Activated CD8-positive, alpha-beta memory T cell treated with anti-CD3 and anti-CD28 coated beads, Interleukin-2, amount 50 U/mL, for 4 hours (primary cell): Measurements from ENCODE around the gene BIRC6.
"Not testable (repeated sequence)": the region's sequence is repeated elsewhere in the genome, so short reads cannot be mapped to it uniquely, and the experiment has no call there.

Experiments
- DNase-seq: peaks from one replicate; pipeline ENCODE4 v3.0.0-alpha.2; 2020

The BIRC6 gene

DNA sequence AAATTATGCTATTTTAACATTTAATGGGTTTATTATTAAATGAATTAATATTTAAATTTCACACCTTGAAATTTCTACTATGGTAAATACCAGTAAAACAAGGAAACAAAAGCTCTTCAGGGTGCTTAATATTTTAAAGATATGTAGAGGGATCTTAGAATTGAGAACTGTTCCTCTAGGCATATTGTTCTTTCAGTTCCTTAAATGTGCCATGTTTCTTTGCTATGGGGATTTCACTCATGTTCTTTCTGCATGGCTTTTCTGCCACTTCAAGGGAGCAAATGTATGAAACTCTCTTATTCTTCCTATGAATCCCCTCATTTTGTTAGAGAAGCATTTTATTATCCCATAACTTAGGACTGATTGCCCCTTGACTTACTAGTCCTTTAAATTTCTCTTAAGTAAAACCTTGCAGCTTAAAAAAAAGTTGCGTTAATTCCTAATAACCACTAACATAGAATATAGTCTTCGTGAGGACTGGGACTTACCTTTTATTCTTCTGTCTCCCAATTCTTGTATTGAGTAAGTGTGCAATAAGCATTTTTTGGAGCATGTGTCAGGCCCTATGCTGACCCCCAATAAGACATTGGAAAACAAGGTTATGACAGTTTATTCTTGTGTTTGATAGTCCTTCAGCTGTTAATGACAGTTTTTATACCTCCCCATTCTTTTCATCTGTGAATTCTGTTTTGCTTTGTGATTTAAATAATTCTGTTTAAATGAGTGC, 95.7 kb downstream of the BIRC6 start:
- DNase-seq = no peak

DNA sequence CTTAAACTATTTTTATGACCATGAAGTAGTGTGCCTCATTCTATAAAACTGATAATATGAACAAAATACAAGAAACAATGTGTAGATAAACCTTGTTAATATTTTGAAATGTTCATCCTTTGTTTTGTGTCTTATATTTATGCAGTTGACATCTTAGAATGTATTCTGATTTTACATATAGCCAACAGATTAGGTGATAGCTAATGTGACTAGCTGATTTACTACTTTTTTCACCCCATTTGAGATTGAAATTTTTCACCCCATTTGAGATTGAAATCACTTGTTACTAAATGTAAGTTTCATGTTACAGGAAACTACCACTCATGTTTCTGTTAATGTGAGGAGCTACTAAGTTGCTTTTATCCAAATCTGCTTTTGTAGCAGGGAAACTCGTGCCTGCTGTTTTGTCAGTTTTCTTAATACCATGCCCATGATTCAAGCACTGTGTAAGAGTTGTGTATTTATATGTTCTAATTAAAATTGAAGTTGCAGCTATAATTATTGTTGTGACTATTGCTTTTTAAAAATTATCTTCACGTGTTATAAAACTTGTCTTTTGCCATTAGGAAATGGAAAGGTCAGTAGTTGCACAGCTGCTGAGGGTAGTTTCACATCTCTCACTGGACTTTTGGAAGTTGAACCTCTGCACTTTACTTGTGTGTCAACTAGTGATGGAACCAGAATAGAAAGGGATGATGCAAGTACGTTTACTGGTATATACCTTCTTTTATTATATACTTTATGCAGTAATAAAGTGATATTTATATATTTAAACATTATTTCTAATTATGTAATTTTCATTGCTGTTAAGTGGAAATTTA, 96.6 kb downstream of the BIRC6 start:
- DNase-seq = no peak

DNA sequence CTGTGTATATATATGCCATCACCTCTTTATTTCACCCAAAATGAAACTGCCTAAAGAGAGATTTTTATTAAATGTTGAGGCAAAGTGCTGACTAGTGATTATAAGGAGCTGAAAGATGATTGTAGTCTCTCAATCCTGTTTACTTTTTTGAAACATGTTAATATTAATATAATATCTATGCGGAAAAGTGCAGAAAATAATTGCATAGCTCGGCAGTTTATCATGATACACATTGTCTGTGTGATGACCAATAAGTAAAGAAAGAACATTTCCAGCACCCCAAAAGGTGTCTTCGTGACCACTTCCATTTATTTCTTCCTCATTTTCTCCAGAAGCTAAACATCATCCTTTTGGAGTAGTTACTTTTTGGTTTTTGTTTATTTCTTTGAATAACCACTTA, 99.0 kb downstream of the BIRC6 start:
- no peak for DNase-seq

DNA sequence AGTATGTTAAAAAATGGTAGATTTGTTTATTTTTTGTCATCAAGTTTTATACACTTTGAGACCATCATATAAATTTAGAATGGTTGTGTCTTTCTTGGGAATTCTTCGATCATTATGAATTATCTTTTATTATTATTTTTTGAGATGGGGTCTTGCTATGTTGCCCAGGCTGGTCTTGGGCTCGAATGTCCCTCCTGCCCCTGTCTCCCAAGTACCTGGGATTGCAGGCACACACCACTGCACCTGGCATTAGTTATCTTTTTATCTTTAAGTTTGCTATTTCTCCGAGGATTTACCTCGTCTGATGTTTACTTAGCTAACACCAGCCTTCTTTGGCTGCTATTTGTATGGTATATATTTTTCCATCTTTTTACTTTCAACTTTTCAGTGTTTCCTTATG, 100.0 kb downstream of the BIRC6 start:
- DNase-seq = no peak

DNA sequence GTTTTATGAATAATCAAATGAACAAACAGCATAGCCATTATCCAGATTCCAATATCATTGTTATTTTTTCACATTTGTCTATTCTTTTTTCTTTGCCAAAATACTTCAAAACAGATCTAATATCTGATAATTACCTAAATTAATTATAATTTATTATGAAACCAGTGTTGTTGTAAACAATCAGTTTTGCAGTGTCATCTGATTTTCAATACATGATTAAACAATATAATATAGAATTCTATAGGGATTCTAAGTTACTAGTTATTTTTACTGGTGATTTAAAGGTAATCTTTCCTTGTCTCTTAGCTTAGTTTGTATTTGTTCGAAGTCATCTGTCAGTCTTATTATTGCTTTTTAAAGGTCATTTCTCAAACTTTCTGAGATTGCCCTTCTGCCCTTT, 101.0 kb downstream of the BIRC6 start:
- no peak for DNase-seq

DNA sequence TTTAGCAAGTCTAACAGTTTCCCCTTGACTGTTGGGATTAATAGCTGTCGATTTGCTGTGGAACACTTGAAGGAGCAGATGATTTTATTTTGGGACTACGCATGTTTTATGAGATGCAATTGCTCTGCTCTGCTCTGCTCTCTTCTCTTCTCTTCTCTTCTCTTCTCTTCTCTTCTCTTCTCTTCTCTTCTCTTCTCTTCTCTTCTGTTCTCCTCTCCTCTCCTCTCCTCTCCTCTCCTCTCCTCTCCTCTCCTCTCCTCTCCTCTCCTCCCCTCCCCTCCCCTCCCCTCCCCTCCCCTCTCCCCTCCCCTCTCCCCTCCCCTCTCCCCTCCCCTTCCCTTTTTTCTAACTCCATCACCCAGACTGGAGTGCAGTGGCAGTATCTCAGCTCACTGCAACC, 104.0 kb downstream of the BIRC6 start:
- not testable (repeated sequence) for DNase-seq

DNA sequence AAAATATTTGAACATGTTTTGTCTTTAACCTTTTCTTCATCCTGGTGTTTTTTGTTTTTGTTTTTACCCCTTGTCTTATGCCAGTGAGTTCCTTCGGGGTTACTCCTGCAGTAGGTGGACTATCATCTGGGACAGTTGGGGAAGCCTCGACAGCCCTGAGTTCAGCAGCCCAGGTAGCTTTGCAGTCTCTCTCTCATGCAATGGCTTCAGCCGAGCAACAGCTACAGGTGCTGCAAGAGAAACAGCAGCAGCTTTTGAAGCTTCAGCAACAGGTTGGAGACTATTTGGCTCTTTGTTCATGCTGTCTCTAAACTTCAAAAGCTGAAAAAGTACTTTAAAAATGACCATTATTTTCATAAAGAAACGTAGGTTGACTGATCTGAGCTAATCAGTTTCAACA, 106.3 kb downstream of the BIRC6 start:
- no peak for DNase-seq

DNA sequence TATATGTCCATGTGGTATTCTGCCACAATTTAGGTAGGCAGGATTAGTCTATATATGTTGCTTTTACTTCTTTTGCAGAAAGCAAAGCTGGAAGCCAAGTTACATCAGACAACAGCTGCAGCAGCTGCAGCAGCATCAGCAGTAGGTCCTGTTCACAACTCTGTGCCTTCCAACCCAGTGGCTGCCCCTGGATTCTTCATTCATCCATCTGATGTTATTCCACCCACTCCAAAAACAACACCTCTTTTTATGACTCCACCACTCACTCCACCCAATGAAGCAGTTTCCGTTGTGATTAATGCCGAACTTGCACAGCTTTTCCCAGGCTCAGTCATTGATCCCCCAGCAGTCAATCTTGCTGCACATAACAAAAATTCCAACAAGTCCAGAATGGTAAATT, 107.6 kb downstream of the BIRC6 start:
- no peak for DNase-seq

DNA sequence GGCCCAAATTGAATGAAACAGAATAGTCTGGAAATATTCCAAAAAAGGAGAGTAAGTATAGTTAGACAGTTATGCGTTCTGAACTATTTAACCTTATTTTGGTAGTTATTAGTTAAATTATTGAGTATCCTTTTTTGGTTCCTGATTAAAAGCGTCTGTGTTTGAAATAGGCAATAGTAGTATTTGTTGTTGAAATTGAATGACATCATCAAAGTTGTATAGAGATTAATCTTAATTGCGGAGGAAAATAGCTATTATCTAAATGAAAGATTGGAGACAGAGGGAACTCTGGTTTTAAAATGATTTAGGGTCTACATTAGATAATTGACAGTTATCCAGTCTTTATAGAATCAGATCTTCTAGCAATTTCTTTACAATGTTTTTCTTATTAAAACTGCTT, 115.8 kb downstream of the BIRC6 start:
- DNase-seq = no peak

DNA sequence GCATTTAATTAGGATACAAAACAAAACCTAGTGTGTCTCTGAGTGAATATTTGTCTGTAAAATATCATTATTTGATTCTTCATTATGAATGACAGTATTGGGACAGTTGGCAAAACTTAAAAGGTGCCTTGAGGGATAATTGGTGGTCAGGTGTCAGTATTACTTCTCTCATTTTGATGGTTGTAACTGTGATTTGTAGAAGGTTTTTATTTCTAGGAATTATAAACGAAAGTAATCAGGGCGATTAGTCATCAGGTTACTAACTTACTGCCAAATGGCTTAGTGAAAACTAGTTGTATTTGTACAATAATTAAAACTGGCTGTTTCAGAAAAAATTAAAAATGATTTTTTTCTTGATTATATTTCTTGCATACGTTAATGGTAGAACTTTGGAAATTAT, 117.6 kb downstream of the BIRC6 start:
- DNase-seq = no peak

DNA sequence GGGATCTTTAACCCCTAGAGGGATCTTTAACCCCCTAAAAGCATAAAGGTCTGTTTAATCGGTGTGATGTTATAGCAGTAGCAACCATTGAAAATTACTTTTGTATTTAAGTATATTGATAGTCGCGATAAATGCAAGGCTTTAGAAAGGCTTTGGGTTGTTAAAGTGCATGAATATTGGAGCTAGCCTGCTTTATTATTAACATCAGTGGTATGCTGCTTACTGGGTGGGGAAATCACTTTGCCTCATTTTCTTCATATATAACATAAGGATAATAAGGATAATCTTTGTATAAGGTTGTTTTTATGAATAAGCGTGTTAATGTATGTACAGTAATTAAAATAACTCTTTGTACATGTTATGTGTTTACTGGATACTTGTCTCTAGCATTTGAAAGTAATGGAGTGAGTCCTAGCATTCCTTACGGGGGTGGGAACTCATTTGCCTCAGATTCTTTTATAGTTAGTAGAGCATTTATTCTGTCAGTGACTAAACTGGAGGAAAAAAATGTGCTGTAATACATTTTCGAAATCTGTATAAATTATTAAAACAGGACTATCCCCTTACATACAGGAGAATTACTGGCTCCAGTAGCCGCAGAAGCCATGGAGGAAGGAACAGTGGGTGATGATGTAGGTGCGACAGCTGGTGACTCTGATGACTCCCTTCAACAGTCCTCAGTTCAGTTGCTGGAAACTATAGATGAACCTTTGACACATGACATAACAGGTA, 122.2 kb downstream of the BIRC6 start:
- DNase-seq = no peak

DNA sequence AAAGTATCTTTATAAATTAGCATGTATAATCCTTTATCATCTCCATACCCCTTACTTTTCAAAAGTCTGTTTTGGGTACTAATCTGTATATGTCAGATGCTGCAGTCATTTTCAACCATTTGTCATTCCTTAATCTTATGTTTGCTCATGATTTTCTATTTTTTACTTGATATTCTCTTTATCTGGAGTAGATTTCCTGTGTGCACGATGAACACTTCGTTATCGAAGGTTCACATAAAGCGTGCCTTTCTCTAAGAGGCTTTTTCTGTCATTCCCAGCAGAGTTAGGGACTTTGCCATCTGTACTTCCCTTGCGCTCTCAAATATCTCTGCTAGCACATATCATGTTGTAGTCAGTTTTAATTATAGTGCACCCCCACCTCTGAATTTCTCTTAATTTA, 123.2 kb downstream of the BIRC6 start:
- DNase-seq = no peak

DNA sequence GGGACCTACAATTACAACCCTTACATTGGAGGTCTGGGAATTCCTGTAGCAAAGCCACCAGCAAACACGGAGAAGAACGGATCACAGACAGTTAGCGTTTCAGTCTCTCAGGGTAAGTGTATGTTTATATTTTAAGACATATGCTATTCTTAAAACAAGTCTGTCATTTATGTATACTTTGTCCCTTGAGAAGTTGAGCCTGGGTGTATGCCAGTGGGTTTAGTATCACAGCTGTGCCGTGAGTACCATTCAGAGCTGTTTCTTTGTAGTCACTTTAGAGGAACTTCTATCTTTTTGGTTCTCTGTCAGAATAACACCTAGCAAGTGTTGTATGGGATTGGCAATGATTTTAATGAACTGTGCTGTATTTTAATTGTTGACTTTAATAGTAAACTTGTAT, 125.6 kb downstream of the BIRC6 start:
- no peak for DNase-seq

DNA sequence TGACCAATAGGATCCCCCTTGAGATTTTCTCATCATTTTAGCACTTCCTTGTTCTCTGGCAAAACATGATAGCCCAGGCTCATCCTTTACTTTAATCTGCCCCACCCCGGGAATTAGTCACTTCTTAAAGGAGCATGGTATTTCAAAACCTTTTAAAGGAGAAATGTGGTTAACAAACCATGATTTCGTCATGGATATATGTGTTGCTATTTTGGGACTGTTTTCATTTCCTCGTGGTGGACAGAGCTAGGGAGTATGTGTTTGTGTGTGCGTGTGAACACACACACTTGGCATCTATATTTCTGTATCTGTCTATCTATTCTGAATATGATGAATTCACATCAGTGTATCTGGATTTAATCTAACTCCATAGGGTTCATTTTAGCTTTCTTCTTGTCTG, 128.1 kb downstream of the BIRC6 start:
- no peak for DNase-seq

DNA sequence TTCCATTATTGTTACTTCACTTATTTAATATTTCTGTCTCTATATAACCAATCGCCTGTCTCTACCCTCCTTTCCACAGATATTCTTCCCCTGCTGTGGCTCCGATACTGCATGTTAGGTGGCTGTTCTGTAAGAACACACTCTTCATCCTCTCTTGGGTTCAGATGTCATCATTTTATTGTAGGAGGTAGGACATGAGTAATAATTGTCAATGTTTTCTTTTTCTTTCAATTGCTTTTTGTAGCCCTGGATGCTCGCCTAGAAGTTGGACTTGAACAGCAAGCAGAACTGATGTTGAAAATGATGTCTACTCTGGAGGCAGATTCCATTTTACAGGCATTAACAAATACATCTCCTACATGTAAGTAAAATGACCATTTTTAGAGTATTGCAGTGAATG, 128.6 kb downstream of the BIRC6 start:
- no peak for DNase-seq

DNA sequence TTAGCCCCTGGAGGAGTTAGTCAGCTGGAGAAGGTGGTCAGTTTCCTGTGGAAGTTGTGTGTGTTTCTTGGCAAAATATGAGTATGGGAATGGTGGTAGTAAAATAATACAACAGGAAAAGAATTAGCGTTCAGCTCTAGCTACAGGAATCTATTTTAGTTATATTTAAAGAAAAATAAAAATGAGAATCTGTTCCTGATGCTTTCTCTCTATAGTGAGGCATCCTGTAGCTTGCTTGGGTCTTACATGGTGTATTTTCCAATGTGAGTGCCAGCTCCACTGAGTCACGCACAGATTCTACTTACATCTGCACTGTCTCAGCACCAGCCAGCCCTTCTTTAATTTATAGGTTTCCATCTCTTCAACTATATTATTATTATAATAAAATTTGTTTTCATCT, 132.2 kb downstream of the BIRC6 start:
- no peak for DNase-seq

DNA sequence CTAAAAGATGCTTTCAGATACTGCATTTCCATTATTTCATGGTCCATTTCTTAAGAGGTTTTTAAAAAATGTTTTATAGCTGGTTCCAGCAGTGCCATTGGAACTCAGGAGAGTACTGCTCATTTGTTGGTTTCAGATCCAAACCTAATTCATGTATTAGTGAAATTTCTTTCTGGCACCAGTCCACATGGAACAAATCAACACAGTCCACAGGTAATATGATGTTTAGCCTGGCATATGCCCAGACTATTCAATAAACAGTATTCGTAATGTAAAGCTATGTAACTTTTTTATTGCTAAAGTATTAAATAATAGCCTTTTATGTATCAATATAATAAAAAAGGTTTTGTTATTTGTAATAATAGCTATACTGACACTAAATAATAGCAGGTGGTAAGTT, 134.5 kb downstream of the BIRC6 start:
- DNase-seq = no peak

DNA sequence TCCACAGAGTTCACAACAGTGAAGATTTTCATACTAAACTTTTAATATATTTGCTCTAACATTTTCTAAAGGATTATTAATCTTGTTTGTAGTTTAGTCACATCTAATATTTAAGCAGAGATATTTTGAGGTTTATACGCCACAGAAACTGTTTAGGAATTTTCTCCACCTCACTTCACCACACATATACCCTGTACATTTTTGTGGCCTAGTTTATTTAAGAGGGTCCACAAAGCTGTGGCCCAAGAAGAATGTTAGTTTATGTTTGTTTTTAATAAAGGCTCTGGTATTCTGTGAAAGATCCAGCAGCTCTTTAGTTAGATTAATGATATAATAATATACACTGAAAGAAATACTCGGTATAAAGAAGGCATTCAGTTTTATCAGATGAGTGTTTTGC, 138.3 kb downstream of the BIRC6 start:
- no peak for DNase-seq

DNA sequence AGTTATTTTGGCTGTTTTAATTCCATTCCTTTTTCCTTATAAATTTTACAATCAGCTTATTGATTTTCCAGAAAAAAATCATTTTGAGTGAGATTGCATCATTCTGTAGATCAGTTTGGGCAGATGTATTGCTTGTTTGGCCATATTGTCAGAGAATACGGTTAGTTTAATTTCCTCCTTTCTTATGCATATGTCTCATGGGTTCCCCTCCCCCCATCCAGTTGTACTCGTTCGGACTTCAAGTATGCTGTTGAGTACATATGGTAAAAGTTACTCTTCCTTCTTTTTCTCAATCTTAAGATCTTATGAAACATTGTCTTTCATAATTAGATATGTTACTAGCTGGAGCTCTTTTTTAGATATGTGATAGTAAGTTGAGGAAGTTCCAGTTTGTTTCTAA, 139.8 kb downstream of the BIRC6 start:
- DNase-seq = no peak

DNA sequence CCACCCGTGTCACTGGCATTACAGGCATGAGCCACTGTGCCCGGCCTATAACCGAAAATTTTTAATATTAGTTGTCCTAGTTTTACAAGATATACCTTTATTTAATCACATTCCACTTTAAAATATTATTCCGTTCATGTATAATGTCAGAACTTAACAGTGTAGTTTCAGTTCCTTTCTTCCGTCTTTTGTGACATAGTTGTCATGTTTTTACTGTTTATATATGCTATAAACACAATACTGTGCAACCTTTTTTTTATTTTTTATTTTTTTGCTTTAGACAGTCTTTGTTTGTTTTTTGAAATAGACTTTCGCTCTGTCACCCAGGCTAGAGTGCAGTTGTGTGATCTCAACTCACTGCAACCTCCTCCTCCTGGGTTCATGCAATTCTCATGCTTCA, 141.5 kb downstream of the BIRC6 start:
- DNase-seq = no peak

DNA sequence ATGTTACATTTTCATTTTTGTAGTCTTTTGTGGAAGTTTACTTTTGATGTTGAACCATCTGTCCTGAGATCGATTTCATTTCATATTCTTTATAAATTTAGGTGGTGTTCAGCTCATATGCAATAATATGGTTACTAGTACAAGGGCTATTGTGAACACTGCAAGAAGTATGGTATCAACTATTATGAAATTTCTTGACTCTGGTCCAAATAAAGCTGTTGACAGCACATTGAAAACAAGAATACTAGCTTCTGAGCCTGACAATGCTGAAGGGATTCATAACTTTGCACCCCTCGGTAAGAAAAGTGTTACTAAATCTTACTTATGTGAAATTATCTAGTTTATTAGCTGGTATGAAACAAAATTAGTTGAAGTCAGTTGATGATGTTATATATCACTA, 146.1 kb downstream of the BIRC6 start:
- DNase-seq = no peak

DNA sequence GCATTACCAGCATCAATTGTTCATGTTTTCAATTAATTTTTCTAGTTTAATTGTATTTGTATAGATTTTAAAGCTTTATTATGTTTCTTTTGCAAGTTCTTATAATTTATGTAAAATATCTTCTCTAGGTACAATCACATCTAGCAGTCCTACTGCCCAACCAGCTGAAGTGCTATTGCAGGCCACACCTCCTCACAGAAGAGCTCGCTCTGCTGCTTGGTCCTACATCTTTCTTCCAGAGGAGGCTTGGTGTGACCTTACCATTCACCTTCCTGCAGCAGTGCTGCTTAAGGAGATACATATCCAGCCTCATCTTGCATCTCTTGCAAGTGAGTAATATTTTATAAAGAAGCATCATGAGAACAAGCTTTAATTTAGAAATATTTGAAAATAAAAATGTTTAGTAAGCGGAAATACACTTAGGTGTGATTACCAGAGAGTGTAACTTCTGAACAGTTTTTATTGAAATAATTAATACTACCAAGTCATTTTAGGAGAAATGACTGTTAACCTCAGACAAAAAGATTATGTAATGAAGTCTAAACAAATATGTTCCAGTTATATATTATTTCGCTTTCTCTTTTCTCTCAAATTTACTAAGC, 148.2 kb downstream of the BIRC6 start:
- no peak for DNase-seq

DNA sequence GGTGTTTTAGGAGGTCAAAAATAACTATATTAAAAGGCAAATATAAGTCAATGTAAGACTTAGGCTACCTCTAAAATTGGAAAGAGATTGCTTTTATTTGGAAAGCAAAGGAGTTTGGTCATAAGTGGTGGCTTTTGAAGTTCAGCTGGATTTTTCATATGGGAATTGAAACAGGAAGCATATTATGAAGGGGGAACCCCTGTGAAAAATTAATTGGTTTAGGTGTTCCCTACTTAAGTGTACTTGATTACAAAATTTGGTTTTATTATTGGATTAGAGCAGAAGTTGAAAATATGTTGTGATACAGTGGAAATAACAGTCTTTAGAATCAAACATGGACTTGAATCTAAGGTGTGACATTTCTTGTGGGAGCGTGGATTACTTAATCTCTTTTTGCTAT, 149.6 kb downstream of the BIRC6 start:
- DNase-seq = no peak

DNA sequence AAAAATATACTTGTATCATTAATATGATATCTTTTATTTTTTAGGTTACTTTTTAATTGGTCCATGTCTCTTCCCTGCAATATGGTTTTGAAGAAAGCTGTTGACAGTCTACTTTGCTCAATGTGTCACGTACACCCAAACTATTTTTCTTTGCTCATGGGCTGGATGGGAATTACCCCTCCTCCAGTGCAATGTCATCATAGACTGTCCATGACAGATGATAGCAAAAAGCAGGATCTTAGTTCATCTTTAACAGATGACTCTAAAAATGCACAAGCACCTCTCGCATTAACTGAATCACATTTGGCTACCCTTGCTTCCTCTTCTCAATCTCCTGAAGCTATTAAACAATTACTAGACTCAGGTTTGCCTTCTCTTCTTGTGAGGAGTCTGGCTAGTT, 158.1 kb downstream of the BIRC6 start:
- no peak for DNase-seq
